Activated CD8-positive, alpha-beta memory T cell treated with anti-CD3 and anti-CD28 coated beads for 1 hour (primary cell): ENCODE data around the gene AMOT.

Experiments used
- DNase-seq, 2 donors: peaks; one replicate each; pipeline ENCODE4 v3.0.0-alpha.2; 2020; ENCODE audit warnings: low read depth in 1 of 2; ENCODE audit errors: extremely low read depth in 1 of 2

The AMOT gene

GRCh38 chrX:112808007-112808406 is 32.6 kb downstream of the AMOT start:
- DNase-seq: no peak

- no peak for DNase-seq
Observed at GRCh38 chrX:112803060-112803459, 37.6 kb downstream of the AMOT start.

GRCh38 chrX:112802541-112802940 is 38.1 kb downstream of the AMOT start:
- DNase-seq: no peak

- no peak for DNase-seq
Observed at GRCh38 chrX:112800971-112801775, 39.5 kb downstream of the AMOT start.

- DNase-seq: no peak
Observed at GRCh38 chrX:112799425-112799824, 41.2 kb downstream of the AMOT start.

- no peak for DNase-seq
Observed at GRCh38 chrX:112798736-112799135, 41.9 kb downstream of the AMOT start.

GRCh38 chrX:112789931-112790330 is 50.7 kb downstream of the AMOT start:
- no peak for DNase-seq

- DNase-seq: no peak
Observed at GRCh38 chrX:112786076-112786475, 54.6 kb downstream of the AMOT start.

GRCh38 chrX:112785344-112785743 is 55.3 kb downstream of the AMOT start:
- DNase-seq: no peak

- no peak for DNase-seq
Observed at GRCh38 chrX:112784692-112785091, 55.9 kb downstream of the AMOT start.

GRCh38 chrX:112779139-112779538 is 61.5 kb downstream of the AMOT start:
- DNase-seq: no peak

GRCh38 chrX:112774651-112775293 is 65.9 kb downstream of the AMOT start:
- DNase-seq: no peak

GRCh38 chrX:112774142-112774541 is 66.5 kb downstream of the AMOT start:
- no peak for DNase-seq

- no peak for DNase-seq
Observed at GRCh38 chrX:112769034-112769433, 71.6 kb downstream of the AMOT start.

- DNase-seq: no peak
Observed at GRCh38 chrX:112768563-112768962, 72.1 kb downstream of the AMOT start.

GRCh38 chrX:112766774-112767173 is 73.9 kb downstream of the AMOT start:
- DNase-seq: no peak

GRCh38 chrX:112761242-112762207 is 79.1 kb downstream of the AMOT start:
- DNase-seq: no peak

- no peak for DNase-seq
Observed at GRCh38 chrX:112760697-112761096, 79.9 kb downstream of the AMOT start.

- no peak for DNase-seq
Observed at GRCh38 chrX:112759966-112760365, 80.7 kb downstream of the AMOT start.

- DNase-seq: no peak
Observed at GRCh38 chrX:112759512-112759911, 81.1 kb downstream of the AMOT start.

GRCh38 chrX:112757946-112758345 is 82.7 kb downstream of the AMOT start:
- DNase-seq: no peak
